Motor neuron (in vitro differentiated cells): ENCODE measurements around the gene NDE1. TPM values are rescaled to one million over a fixed set of nuclear protein-coding genes. Genes with fewer than 3 reads are reported as not detected.
"Not testable (repeated sequence)": the region's sequence is repeated elsewhere in the genome, so short reads cannot be mapped to it uniquely, and the experiment has no call there.

Source experiments
- ATAC-seq, 8 experiments: fragments of 200-7000 bp; cut with Tn5 transposase; replicated peaks in 6 of 8; 2 replicates each; pipeline ENCODE4 v1.8.0; 2021; ENCODE audit warnings: mild to moderate bottlenecking in 8 of 8, moderate library complexity in 8 of 8
- H3K27ac ChIP-seq, 2 donors: fragments of 250-450 bp; sonication (Bioruptor Pico); 2 replicates each; pipeline ENCODE4 v1.9.0; 2021; ENCODE audit warnings: antibody characterized with exemption in 2 of 2, mild to moderate bottlenecking in 2 of 2, moderate library complexity in 1 of 2
- H3K4me1 ChIP-seq, 2 donors: fragments of 250-450 bp; sonication (Bioruptor Pico); replicated peaks in 1 of 2; 2 replicates each; pipeline ENCODE4 v1.6.1; 2021; ENCODE audit warnings: antibody characterized with exemption in 2 of 2, mild to moderate bottlenecking in 2 of 2, moderate library complexity in 1 of 2
- H3K4me3 ChIP-seq, 5 donors: fragments of 250-450 bp; sonication (Bioruptor Pico); 2 replicates each; pipeline ENCODE4 v1.9.0; 2021; ENCODE audit warnings: antibody characterized with exemption in 5 of 5, mild to moderate bottlenecking in 5 of 5, moderate library complexity in 4 of 5
- WGBS, 10 experiments: fragments of 450-650 bp; shearing (Covaris generic); methylation state at CpG; one replicate each; pipeline ENCODE4 v1.0.0; 2022; 5-methylcytosine and 5-hydroxymethylcytosine counted together
- in situ Hi-C, 9 experiments: fragments of 400-800 bp; cut with MboI; loops; one replicate each; pipeline ENCODE4 v1.15.0; 2021; ENCODE audit warnings: low sequenced_read_pairs in 9 of 9, low pct_unique_long_range_greater_than_20kb in 2 of 9; ENCODE audit not compliant: unreplicated experiment in 9 of 9
- total RNA-seq, 8 experiments: library from RNA; unstranded; fragments of 300-600 nt; gene quantifications; 2 replicates each; pipeline versions ENCODE4 v1.2.3 to v1.2.4, GENCODE V29; 2022

NDE1 gene
- total RNA-seq, 8 experiments from 2014 or later = 7.5 to 36.3 (median 14.4) TPM

GRCh38 chr16:15665107-15665506 is 15.1 kb downstream of the NDE1 start:
- Histone ChIP-seq H3K27ac (no peak overlapping the region), H3K4me3 (no peak overlapping the region), H3K4me1 (no peaks in the 10 kb centered on the region)
- in situ Hi-C loops = loop anchor here in 1 of 9 experiments (25.0 kb wide), 1 partner anchor 97 kb away; no protein-coding TSS in a partner anchor
- no peak for ATAC-seq

GRCh38 chr16:15667091-15667742 is 17.2 kb downstream of the NDE1 start:
- no peak for ATAC-seq
- in situ Hi-C loops = loop anchor here in 1 of 9 experiments (25.0 kb wide), 1 partner anchor 95 kb away; no protein-coding TSS in a partner anchor
- H3K4me3 ChIP-seq = no peak overlapping the region
- H3K4me1 ChIP-seq = peaks cover 6 to 8% of the 10 kb centered on the region in 2 donors
- H3K27ac ChIP-seq = no peak overlapping the region
- 71 to 99% (median 89%) methylated on average over 3 to 13 of the region's 18 CpGs; no CpG with 5 or more reads in 1 of the 10 experiments for WGBS, 10 experiments

DNA sequence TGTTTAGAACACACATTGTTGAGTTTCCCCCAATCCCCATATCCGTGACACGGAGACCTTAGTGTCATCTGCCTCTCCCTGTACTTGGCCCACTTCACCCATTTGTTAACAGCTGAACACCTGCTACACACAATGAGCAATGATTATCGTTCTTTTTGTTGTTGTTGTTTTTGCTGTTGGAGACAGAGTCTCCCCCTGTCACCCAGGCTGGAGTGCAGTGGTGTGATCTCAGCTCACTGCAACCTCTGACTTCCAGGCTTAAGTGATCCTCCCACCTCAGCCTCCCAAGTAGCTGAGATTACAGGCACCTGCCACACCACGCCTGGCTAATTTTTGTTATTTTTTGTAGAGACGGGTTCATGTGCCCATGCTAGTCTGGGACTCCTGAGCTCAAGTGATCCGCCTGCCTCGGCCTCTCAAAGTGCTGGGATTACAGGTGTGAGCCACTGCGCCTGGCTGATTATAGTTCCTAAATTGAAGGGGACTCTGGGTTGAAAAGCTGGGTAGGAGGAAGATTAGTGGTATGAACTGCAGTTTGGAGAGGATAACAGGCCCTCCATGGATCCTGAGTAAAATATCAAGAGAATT is 21.6 kb downstream of the NDE1 start:
- no peak for ATAC-seq
- peaks cover 19% of the 10 kb centered on the region in 2 donors for H3K4me1 ChIP-seq
- in situ Hi-C loops = loop anchor here in 1 of 9 experiments (25.0 kb wide), 1 partner anchor 91 kb away; no protein-coding TSS in a partner anchor
- H3K27ac ChIP-seq = peak overlapping the region; percentile 46 to 70
- 50 to 96% (median 90%) methylated on average over 1 to 7 of the region's 8 CpGs; no CpG with 5 or more reads in 4 of the 10 experiments for WGBS, 10 experiments
- H3K4me3 ChIP-seq = no peak overlapping the region

GRCh38 chr16:15672127-15672513 is 22.1 kb downstream of the NDE1 start:
- Histone ChIP-seq H3K4me1 (peaks cover 19% of the 10 kb centered on the region in 2 donors), H3K27ac (peak overlapping the region; percentile 46 to 70)
- not testable (repeated sequence) for H3K4me3 ChIP-seq, ATAC-seq
- 0 to 100% (median 100%) methylated on average over 1 to 9 of the region's 10 CpGs; no CpG with 5 or more reads in 1 of the 10 experiments for WGBS, 10 experiments
- in situ Hi-C loops = loop anchor here in 1 of 9 experiments (25.0 kb wide), 1 partner anchor 90 kb away; no protein-coding TSS in a partner anchor

GRCh38 chr16:15672514-15673167 is 22.6 kb downstream of the NDE1 start:
- in situ Hi-C loops = loop anchor here in 1 of 9 experiments (25.0 kb wide), 1 partner anchor 90 kb away; no protein-coding TSS in a partner anchor
- peak overlapping the region; percentile 70 to 73 for H3K27ac ChIP-seq
- peak; percentile 94 to 96 (median 95) for ATAC-seq
- peaks cover 19% of the 10 kb centered on the region in 2 donors for H3K4me1 ChIP-seq
- WGBS, 10 experiments = 4 to 85% (median 16%) methylated on average over 3 to 18 of the region's 20 CpGs; no CpG with 5 or more reads in 2 of the 10 experiments
- no peak overlapping the region for H3K4me3 ChIP-seq

DNA sequence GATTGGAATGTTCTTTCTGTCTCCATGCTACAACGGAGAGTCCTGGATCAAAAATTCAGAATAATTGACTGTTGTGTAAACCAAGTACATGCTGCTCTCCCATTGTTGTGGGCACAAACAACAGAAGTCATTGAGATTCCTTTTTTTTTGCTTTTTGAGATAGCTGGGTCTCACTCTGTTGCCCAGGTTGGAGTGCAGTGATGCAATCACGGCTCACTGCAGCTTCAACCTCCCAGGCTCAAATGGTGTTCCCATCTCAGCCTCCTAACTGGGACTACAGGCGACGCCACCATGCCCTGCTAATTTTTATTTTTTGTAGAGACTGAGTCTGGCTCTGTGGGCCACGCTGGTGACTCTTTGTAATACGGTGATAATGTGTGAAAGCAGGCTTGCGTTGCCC is 24.5 kb downstream of the NDE1 start:
- in situ Hi-C loops = loop anchor here in 1 of 9 experiments (25.0 kb wide), 1 partner anchor 88 kb away; no protein-coding TSS in a partner anchor
- ATAC-seq = no peak
- 95 to 100% (median 100%) methylated on average over 1 to 6 of the region's 7 CpGs; no CpG with 5 or more reads in 3 of the 10 experiments for WGBS, 10 experiments
- Histone ChIP-seq H3K4me3 (no peak overlapping the region), H3K4me1 (peaks cover 19% of the 10 kb centered on the region in 2 donors), H3K27ac (no peak overlapping the region)

DNA sequence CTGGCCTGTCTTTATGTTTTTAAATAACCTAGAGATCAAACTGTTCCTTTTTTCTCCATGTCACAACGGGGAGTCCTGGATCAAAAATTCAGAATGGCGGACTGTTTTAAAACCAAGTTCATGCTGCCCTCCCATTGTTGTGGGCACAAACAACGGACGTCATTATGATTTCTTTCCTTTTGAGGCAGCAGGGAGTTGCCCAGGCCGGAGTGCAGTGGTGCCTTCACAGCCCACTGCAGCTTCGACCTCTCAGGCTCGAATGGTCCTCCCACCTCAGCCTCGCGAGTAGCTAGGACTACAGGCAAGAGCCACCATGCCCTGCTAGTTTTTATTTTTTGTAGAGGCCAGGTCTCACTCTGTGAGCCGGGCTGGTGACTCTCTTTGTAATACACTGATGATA is 26.5 kb downstream of the NDE1 start:
- in situ Hi-C loops = no loop called here
- no peak for ATAC-seq
- WGBS, 10 experiments = 64 to 100% (median 81%) methylated on average over 1 to 9 of the region's 10 CpGs; no CpG with 5 or more reads in 2 of the 10 experiments
- Histone ChIP-seq H3K4me1 (peaks cover 18 to 19% of the 10 kb centered on the region in 2 donors), H3K27ac (no peak overlapping the region), H3K4me3 (no peak overlapping the region)

GRCh38 chr16:15677447-15677846 is 27.4 kb downstream of the NDE1 start:
- in situ Hi-C loops = no loop called here
- 67 to 100% (median 100%) methylated on average over 1 to 4 of the region's 5 CpGs; no CpG with 5 or more reads in 5 of the 10 experiments for WGBS, 10 experiments
- ATAC-seq = no peak
- H3K27ac ChIP-seq = no peak overlapping the region
- H3K4me3 ChIP-seq = no peak overlapping the region
- peaks cover 9 to 14% of the 10 kb centered on the region in 2 donors for H3K4me1 ChIP-seq

GRCh38 chr16:15682105-15682570 is 32.1 kb downstream of the NDE1 start:
- ATAC-seq = peak; percentile 79 to 100 (median 98)
- in situ Hi-C loops = no loop called here
- H3K27ac ChIP-seq = peak overlapping the region; percentile 11 to 62
- H3K4me1 ChIP-seq = peaks cover 0 to 3% of the 10 kb centered on the region in 2 donors
- WGBS, 10 experiments = 13 to 69% (median 48%) methylated on average over 2 to 7 of the region's 7 CpGs
- no peak overlapping the region for H3K4me3 ChIP-seq

DNA sequence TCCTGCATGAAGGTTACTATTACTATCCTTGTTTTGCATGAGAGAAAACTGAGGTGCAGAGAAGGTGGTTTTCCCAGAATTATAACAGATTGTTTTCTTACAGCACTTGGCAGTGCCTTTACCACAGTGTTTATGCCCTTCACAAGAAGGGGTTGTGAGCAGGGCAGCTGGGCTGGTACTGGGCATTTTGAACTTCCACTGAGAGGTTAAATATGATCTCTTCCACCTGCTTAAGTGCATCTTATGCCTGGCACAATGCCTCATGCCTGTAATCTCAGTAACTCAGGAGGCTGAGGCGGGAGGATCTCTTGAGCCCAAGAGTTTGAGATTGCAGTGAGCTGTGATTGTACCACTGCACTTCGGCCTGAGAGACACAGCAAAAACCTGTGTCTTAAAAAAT is 36.2 kb downstream of the NDE1 start:
- Histone ChIP-seq H3K27ac (no peak overlapping the region), H3K4me1 (peaks cover 0 to 3% of the 10 kb centered on the region in 2 donors), H3K4me3 (no peak overlapping the region)
- ATAC-seq = no peak
- WGBS, 10 experiments = 83 to 100% methylated on average over 1 to 2 of the region's 2 CpGs; no CpG with 5 or more reads in 8 of the 10 experiments
- in situ Hi-C loops = no loop called here

DNA sequence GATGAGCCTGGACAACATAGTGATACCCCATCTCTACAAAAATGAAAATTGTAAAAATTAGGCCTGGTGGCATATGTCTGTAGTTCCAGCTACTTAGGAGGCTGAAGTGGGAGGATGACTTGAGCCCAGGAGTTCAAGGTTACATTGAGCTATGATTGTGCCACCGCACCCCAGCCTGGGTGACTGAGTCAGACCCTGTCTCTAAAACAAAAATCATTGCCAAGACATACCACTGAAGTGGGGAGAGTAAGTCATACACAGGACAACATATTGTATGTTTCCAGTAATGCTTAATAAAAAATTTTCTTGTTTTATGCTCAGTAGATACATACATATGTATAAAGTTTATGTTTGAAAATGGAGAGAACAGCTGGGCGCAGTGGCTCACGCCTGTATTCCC is 39.2 kb downstream of the NDE1 start:
- ATAC-seq = no peak
- no peaks in the 10 kb centered on the region for H3K4me1 ChIP-seq
- in situ Hi-C loops = no loop called here
- WGBS, 10 experiments = 73 to 100% (median 100%) methylated on average over 1 to 3 of the region's 3 CpGs; no CpG with 5 or more reads in 5 of the 10 experiments
- H3K27ac ChIP-seq = no peak overlapping the region
- no peak overlapping the region for H3K4me3 ChIP-seq

GRCh38 chr16:15690296-15690695 is 40.3 kb downstream of the NDE1 start:
- Histone ChIP-seq H3K4me3 (no peak overlapping the region), H3K4me1 (no peaks in the 10 kb centered on the region), H3K27ac (no peak overlapping the region)
- in situ Hi-C loops = no loop called here
- peak in 1 of 8 experiments; percentile 44 for ATAC-seq
- 33 to 100% (median 67%) methylated on average over 1 to 3 of the region's 3 CpGs; no CpG with 5 or more reads in 4 of the 10 experiments for WGBS, 10 experiments

- Histone ChIP-seq H3K27ac (no peak overlapping the region), H3K4me3 (no peak overlapping the region), H3K4me1 (no peaks in the 10 kb centered on the region)
- no peak for ATAC-seq
- WGBS, 10 experiments = 60 to 100% (median 95%) methylated on average over 1 to 6 of the region's 10 CpGs; no CpG with 5 or more reads in 7 of the 10 experiments
- in situ Hi-C loops = no loop called here
These were observed 41.0 kb downstream of the NDE1 start for GRCh38 chr16:15691046-15691445.
